Fibroblast of upper back skin (primary cell): ENCODE measurements around the gene NEDD9.

Experiments used
- DNase-seq: peaks from one replicate; pipeline ENCODE4 v3.0.0-alpha.2; 2013

NEDD9 gene

GRCh38 chr6:11232770-11233626 lies 530 bp upstream of the NEDD9 start:
- DNase-seq, result no peak

DNA sequence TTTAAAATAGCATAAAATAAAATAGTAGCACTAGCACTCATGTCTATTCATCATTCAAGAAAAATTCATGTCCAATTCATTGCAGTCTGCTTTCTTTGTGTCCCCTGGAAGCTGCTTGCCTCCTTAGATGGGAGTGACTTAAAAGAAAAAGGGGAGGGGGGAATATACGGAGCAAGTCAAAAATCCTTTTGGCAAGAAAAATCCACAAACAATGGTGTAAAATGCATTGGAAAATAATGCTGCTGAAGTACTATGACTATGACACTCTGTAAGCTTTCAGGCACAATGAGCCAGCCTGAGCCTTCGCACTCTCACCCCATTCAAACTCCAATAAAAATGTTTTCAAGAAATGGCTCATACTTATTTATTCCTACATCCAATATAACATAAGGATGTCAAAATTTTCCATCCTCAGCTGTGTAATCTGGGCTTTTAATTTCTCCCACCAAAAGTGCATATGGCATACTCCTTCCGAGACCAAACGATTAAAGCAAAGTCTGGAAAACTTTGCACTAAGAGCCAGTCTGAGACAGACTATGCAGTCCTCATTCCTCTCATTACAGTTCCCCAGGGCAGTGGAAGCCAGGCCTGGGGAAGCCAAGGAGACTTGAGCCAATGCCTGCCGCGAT lies 790 bp downstream of the NEDD9 start:
- peak; percentile 75 for DNase-seq

GRCh38 chr6:11231108-11231463 lies 1.4 kb downstream of the NEDD9 start:
- DNase-seq, result no peak

DNA sequence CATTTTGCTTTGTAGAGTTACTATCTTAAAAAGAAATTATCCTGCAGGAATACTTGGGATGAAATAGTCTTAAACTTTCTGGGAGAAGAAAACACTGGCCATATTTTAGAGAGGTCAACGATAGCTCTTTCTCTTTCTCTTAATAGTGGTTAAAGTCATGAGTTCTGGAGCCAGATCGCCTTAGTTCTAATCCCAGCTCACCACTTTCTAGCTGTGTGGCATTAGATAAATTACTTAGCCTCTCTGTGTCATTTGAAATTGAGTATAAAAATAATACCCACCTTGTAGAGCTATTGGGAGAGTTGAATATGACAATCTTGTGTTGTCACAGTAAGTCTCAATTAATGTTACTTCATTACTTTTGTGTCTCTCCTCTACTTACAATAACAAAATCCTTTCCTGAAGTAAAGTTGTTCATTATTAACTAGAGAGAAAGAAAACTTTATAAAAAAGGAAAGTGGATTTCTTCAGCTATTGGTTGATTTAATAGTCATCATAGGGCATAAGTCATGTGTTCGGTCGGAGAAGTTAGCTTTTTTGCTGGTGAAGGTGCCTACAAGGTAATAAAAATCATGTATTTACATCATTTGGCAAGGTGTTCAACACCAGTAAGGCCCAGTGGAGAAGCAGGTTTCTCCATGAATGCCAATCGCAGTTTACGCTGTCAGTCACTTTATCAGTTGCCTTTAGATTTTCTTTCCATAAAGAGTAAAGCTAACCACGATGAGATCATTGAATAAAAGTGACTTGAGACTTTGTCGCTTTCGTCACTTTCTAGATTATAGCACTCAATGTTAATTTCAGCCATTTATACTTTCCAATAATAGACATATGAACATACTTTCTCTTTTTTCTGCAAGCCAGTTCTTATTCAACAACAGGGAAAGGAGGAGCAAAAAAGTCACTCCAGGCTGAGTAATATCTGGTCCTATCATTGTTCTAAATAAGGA lies 2.0 kb downstream of the NEDD9 start:
- DNase-seq, result no peak

- DNase-seq, result no peak
Observed at GRCh38 chr6:11229655-11230046, 2.8 kb downstream of the NEDD9 start.

- DNase-seq, result no peak
Observed at GRCh38 chr6:11228935-11229654, 3.4 kb downstream of the NEDD9 start.

GRCh38 chr6:11227698-11228097 lies 4.8 kb downstream of the NEDD9 start:
- DNase-seq, result no peak

DNA sequence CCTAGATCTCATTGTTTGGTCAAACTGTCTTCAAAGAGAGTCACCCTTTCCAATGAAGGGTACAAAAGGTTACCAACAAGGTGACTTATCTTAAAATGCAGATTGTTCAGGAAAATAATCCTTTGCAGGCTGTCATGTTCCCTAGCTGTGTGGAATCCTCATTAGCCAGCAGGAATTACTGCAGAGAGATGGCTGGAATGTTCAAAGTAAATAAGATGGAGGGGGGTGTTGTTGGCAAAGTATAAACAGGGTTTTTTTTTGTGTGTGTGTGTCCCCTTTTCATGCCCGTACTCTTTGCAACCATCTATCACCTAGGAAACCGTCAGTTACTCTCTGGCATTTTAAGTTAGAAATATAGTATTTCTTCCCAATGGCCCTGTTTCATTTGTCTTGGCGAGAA lies 6.5 kb downstream of the NEDD9 start:
- DNase-seq, result no peak

- DNase-seq, result no peak
Observed at GRCh38 chr6:11224966-11225463, 7.5 kb downstream of the NEDD9 start.

DNA sequence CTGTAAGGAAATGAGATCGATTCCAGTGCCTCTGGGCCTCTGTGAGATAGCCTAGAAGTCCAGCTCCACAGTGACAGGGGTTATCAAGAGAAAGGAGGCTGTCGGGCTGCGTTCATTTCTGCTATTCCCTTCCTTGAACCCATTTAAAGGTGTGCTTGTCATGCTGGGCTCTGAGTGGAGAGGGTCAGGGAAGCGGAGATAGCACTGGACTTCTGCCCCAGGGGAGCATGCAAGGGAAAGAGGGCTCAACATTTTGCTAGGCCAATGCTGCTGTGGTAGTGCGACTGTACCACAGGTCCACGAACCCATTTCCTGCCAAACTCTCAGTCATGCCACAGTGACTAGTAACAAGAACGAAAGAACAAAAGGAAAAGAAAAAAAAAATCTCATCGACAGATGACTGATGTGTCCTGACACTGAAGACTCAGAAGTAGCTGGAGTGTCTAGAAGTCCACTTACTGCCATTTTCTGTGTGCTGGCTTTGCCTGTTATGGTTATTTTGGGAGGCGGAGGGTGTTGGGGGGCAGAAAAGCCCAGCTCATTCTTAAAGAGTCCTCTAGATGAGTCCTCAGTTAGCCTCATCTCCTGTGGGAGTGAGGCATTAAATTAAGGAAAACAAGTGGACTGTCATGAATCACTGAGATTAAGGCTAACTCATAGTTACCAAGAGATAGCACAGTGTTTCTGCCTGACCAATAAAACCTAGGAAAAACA lies 8.1 kb downstream of the NEDD9 start:
- peak; percentile 38 for DNase-seq

GRCh38 chr6:11223286-11223864 lies 9.1 kb downstream of the NEDD9 start:
- DNase-seq, result no peak

- no peak for DNase-seq
Observed at GRCh38 chr6:11222385-11223277, 9.8 kb downstream of the NEDD9 start.

GRCh38 chr6:11221623-11222384 lies 10.7 kb downstream of the NEDD9 start:
- no peak for DNase-seq

DNA sequence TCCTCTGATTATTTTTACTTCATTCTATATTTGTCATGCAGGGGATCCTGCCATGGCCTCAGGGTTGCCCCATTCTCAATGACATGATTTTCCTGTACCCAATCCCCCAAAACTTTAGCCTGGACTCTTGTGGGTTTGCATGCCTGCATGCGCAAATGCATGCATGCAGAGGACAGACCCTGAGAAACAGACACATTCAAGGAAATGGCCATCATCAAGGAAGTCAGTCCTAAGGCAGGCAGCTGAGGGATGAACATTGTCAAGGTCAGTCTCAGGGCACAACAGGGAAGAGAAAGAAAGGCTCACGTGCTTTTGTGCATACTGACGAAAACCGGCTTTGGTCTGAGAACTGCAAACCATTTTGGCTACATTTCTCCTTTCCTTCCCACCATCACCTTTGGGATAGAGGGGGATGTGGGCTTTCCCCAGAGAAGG lies 13.1 kb downstream of the NEDD9 start:
- DNase-seq, result no peak

GRCh38 chr6:11218538-11219399 lies 13.7 kb downstream of the NEDD9 start:
- DNase-seq, result no peak

DNA sequence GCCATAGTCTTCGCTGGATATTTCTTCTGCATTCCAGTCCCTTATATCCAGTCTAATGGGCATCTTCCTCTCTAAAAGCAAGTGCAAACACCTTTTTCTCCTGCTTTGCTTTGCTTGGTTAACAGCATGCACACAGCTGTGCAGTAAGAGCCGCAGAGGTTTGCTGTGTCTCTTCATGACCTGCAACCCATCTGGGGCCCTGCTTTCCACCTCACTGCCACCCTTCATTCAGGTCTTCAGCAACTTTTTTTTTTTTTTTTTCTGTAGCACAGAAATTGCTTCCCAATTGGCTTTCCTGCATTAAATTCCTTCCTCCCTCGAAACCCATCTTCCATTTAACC lies 14.4 kb downstream of the NEDD9 start:
- no peak for DNase-seq

DNA sequence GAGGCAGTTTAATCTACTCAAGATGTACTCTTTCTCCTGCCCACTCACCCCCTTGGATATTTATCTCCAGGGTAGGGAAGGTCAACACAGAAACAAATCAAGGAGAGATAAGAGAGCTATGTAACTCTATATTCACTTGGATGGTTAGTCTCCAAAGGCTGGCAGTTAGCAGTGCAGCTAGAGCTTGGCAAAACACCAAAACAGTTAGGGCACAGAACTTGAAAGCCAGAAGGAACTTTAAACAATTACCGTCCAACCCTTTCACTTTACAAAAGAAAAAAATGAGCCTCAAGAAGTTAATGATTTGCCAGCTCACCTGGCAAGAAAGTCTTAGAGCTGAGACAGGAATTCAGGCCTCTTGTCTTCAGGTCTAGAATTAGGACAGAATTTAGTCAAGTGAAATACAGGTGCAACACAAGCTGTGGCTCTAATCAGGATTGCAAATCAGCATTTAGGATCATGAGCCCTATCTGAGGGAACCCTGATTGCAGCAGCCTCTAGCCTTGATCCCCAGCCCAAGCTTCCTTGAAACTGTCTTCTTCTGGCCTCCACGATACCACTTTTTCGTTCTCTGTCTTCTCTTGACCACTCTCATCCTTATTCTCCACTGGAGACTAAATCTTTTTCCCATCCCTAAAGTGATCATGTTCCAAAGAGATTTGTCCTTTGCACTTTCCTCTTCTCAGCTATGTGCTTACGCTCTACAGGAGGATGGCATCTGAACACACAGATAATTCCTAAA lies 14.9 kb downstream of the NEDD9 start:
- DNase-seq, result no peak

- DNase-seq, result peak; percentile 54
Observed at GRCh38 chr6:11215773-11216172, 16.7 kb downstream of the NEDD9 start.
